ENCODE data around the gene ANKRD65. TPM values are rescaled to one million over a fixed set of nuclear protein-coding genes. Genes with fewer than 3 reads are reported as not detected.
"Not testable (repeated sequence)": the region's sequence is repeated elsewhere in the genome, so short reads cannot be mapped to it uniquely, and the experiment has no call there.

The ANKRD65 gene
- total RNA-seq, 1 donor from 2014 or later: 0.10 TPM

- DNase-seq (ENCODE audit: low read depth): no peak
Observed at GRCh38 chr1:1397839-1398523, 23.1 kb downstream of the ANKRD65 start.

- no peak for DNase-seq (ENCODE audit: low read depth)
Observed at GRCh38 chr1:1395166-1395565, 25.9 kb downstream of the ANKRD65 start.

- no peak for DNase-seq (ENCODE audit: low read depth)
Observed at GRCh38 chr1:1394116-1394515, 27.0 kb downstream of the ANKRD65 start.

GRCh38 chr1:1393428-1393827, 27.6 kb downstream of the ANKRD65 start:
- no peak for DNase-seq (ENCODE audit: low read depth)

GRCh38 chr1:1393014-1393413, 28.1 kb downstream of the ANKRD65 start:
- no peak for DNase-seq (ENCODE audit: low read depth)

- no peak for DNase-seq (ENCODE audit: low read depth)
Observed at GRCh38 chr1:1391225-1391624, 29.9 kb downstream of the ANKRD65 start.

GRCh38 chr1:1390675-1391074, 30.4 kb downstream of the ANKRD65 start:
- DNase-seq (ENCODE audit: low read depth): no peak

GRCh38 chr1:1388078-1388472, 33.0 kb downstream of the ANKRD65 start:
- no peak for DNase-seq (ENCODE audit: low read depth)

GRCh38 chr1:1387098-1388077, 33.7 kb downstream of the ANKRD65 start:
- DNase-seq (ENCODE audit: low read depth): no peak

GRCh38 chr1:1385931-1386330, 35.1 kb downstream of the ANKRD65 start:
- no peak for DNase-seq (ENCODE audit: low read depth)

GRCh38 chr1:1385339-1385738, 35.7 kb downstream of the ANKRD65 start:
- not testable (repeated sequence) for DNase-seq (ENCODE audit: low read depth)

GRCh38 chr1:1381294-1381693, 39.8 kb downstream of the ANKRD65 start:
- no peak for DNase-seq (ENCODE audit: low read depth)

- DNase-seq (ENCODE audit: low read depth): no peak
Observed at GRCh38 chr1:1380860-1381259, 40.2 kb downstream of the ANKRD65 start.

- DNase-seq (ENCODE audit: low read depth): no peak
Observed at GRCh38 chr1:1377540-1378205, 43.4 kb downstream of the ANKRD65 start.

- DNase-seq (ENCODE audit: low read depth): no peak
Observed at GRCh38 chr1:1376551-1377226, 44.4 kb downstream of the ANKRD65 start.

- DNase-seq (ENCODE audit: low read depth): peak; percentile 99
Observed at GRCh38 chr1:1374929-1375662, 46.0 kb downstream of the ANKRD65 start, which contains the start of gene AURKAIP1. Gene AURKAIP1, minus strand, starts transcription at chr1:1375207. Its CDS starts 451 bp downstream, at chr1:1374756.

- DNase-seq (ENCODE audit: low read depth): no peak
Observed at GRCh38 chr1:1374589-1374928, 46.5 kb downstream of the ANKRD65 start.

GRCh38 chr1:1373815-1374588, 47.1 kb downstream of the ANKRD65 start:
- DNase-seq (ENCODE audit: low read depth): no peak

- no peak for DNase-seq (ENCODE audit: low read depth)
Observed at GRCh38 chr1:1373051-1373814, 47.8 kb downstream of the ANKRD65 start.

All from renal cortical epithelial cell (primary cell).